Gastroesophageal sphincter (tissue), 4 donors: ENCODE results near the gene PTPRD. TPM values are rescaled to one million over a fixed set of nuclear protein-coding genes. Genes with fewer than 3 reads are reported as not detected.

Experiments used
- ATAC-seq: fragments of 150-250 bp; one replicate; pipeline ENCODE4 v1.9.1; 2016; ENCODE audit warnings: mild to moderate bottlenecking, moderate library complexity
- H3K27ac ChIP-seq, 4 donors: fragments of 200-600 bp; sonication (generic) in 3 of 4; 1 replicate in 3 of 4; 2 replicates in 1 of 4; pipeline ENCODE4 v1.5.1; 2016 to 2019
- H3K27me3 ChIP-seq: fragments of 200-600 bp; sonication (generic); one replicate; pipeline ENCODE4 v1.5.1; 2019
- H3K36me3 ChIP-seq, 2 donors: fragments of 200-600 bp; sonication (generic); one replicate each; pipeline ENCODE4 v1.5.1; 2019; ENCODE audit warnings: control low read depth in 1 of 2
- H3K4me1 ChIP-seq, 3 donors: fragments of 200-600 bp; sonication (generic); 1 replicate in 2 of 3; 2 replicates in 1 of 3; pipeline ENCODE4 v1.5.1; 2016 to 2019; ENCODE audit warnings: control low read depth in 2 of 3
- H3K4me3 ChIP-seq, 2 donors: fragments of 200-600 bp; sonication (generic); one replicate each; pipeline ENCODE4 v1.5.1; 2019; ENCODE audit warnings: mild to moderate bottlenecking in 1 of 2, moderate library complexity in 1 of 2
- H3K9me3 ChIP-seq, 3 donors: fragments of 200-600 bp; sonication (generic); one replicate each; pipeline ENCODE4 v1.5.1; 2017 to 2019; ENCODE audit warnings: control low read depth in 2 of 3
- EP300 ChIP-seq: sonication (generic); formaldehyde crosslinking; IDR thresholded peaks from one replicate; pipeline ENCODE4 v1.6.1; 2017; ENCODE audit warnings: antibody characterized with exemption, mild to moderate bottlenecking
- POLR2A ChIP-seq, 2 donors: fragments of 450-650 bp; IDR thresholded peaks; one replicate each; pipeline ENCODE4 v1.6.1; 2017; ENCODE audit warnings: antibody characterized with exemption in 2 of 2, mild to moderate bottlenecking in 2 of 2, moderate library complexity in 1 of 2
- POLR2AphosphoS5 ChIP-seq: sonication (generic); formaldehyde crosslinking; IDR thresholded peaks from one replicate; pipeline ENCODE4 v1.6.1; 2017; ENCODE audit warnings: antibody characterized with exemption
- WGBS, 2 donors: methylation state at CpG; one replicate each; pipeline ENCODE4 v1.1.5; 2018; ENCODE audit warnings: low coverage in 1 of 2; 5-methylcytosine and 5-hydroxymethylcytosine counted together
- total RNA-seq, 4 donors: library from RNA; depleted of rRNA; stranded (reverse); fragments of >200 nt; gene quantifications; one replicate each; pipeline ENCODE4 v1.1.0, GENCODE V29; 2016
- TF ChIP-seq, protein P1 (sequence below), 4 experiments: fragments of 200-600 bp in 2 of 4; fragments of 450-650 bp in 2 of 4; sonication (generic) in 1 of 4; IDR thresholded peaks; one replicate each; pipeline ENCODE4 v1.5.1; 2017 to 2019; ENCODE audit warnings: antibody characterized with exemption in 4 of 4, mild to moderate bottlenecking in 2 of 4, moderate library complexity in 2 of 4

PTPRD gene
- total RNA-seq, 4 donors from 2014 or later, result 3.5 to 53.9 (median 15.8) TPM

DNA sequence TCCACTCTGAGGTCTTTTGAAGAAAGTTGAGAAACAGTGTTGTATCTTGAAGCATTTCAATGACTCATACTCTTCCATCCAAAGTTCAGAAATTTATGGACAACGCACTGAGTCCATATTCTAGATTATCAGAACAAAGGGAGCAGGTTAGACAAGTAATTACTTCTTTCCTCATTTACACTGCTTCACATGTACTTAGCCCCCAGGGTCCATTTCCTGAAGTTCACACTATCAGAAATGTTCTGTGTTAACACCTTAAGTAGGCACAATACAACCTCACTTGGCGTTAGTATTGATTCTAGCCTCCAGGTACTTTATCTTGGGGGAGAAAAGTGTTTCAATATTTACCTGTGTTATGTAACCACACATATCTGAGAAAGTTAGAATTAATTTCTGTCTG lies 2325.3 kb downstream of the PTPRD start:
- WGBS, 2 donors, result 69% methylated on average over 2 of the region's 2 CpGs; no CpG with 5 or more reads in 1 of the 2 donors
- Histone ChIP-seq H3K9me3 (no peaks in the 10 kb centered on the region), H3K4me3 (no peak overlapping the region), H3K36me3 (no peaks in the 10 kb centered on the region), H3K27ac (no peak overlapping the region), H3K27me3 (no peaks in the 10 kb centered on the region), H3K4me1 (no peaks in the 10 kb centered on the region)
- TF ChIP-seq EP300, result no peak
- no peak for TF ChIP-seq POLR2AphosphoS5
- TF ChIP-seq, protein P1, sequence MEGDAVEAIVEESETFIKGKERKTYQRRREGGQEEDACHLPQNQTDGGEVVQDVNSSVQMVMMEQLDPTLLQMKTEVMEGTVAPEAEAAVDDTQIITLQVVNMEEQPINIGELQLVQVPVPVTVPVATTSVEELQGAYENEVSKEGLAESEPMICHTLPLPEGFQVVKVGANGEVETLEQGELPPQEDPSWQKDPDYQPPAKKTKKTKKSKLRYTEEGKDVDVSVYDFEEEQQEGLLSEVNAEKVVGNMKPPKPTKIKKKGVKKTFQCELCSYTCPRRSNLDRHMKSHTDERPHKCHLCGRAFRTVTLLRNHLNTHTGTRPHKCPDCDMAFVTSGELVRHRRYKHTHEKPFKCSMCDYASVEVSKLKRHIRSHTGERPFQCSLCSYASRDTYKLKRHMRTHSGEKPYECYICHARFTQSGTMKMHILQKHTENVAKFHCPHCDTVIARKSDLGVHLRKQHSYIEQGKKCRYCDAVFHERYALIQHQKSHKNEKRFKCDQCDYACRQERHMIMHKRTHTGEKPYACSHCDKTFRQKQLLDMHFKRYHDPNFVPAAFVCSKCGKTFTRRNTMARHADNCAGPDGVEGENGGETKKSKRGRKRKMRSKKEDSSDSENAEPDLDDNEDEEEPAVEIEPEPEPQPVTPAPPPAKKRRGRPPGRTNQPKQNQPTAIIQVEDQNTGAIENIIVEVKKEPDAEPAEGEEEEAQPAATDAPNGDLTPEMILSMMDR (IDR thresholded peaks at IDR 0.05), result no peak
- TF ChIP-seq POLR2A (IDR thresholded peaks at IDR 0.05), result no peak
- ATAC-seq, result no peak

- TF ChIP-seq EP300 (no peak), POLR2AphosphoS5 (no peak), POLR2A (IDR thresholded peaks at IDR 0.05) (no peak)
- TF ChIP-seq, protein P1 (IDR thresholded peaks at IDR 0.05), result no peak
- Histone ChIP-seq H3K27ac (no peak overlapping the region), H3K36me3 (no peaks in the 10 kb centered on the region), H3K9me3 (no peaks in the 10 kb centered on the region), H3K27me3 (no peaks in the 10 kb centered on the region), H3K4me1 (no peaks in the 10 kb centered on the region), H3K4me3 (no peak overlapping the region)
- no peak for ATAC-seq
- 51 to 62% methylated on average over 7 of the region's 7 CpGs for WGBS, 2 donors
Measured at GRCh38 chr9:8284884-8285283, 2327.9 kb downstream of the PTPRD start.

GRCh38 chr9:8282535-8282934 lies 2330.3 kb downstream of the PTPRD start:
- no peaks in the 10 kb centered on the region for H3K27me3 ChIP-seq
- no peak for ATAC-seq
- no peak overlapping the region for H3K4me3 ChIP-seq
- TF ChIP-seq EP300 (no peak), POLR2AphosphoS5 (no peak), POLR2A (IDR thresholded peaks at IDR 0.05) (no peak)
- TF ChIP-seq, protein P1 (IDR thresholded peaks at IDR 0.05), result no peak
- H3K4me1 ChIP-seq, result no peaks in the 10 kb centered on the region
- H3K36me3 ChIP-seq, result no peaks in the 10 kb centered on the region
- no peak overlapping the region for H3K27ac ChIP-seq
- H3K9me3 ChIP-seq, result no peaks in the 10 kb centered on the region
- WGBS, 2 donors, result 77 to 83% methylated on average over 2 of the region's 2 CpGs

DNA sequence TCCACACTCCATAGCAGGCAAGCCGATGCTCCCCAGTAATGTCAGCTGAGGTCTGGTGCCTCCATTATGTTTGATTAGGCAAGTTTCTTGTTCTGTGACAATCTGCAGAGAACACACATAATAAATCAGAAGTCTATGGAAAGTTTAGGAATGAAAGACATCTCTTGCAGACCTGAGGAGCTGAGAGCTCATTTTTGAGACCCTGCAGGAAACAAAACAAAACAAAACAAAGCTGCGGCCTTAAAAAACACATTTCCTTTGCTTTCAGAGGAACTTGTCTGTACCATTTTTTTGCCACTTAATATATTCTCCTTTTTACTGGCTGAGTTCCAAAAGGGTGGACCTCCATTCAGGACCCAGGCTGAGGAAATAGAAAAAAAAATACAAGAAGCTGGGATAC lies 2332.0 kb downstream of the PTPRD start:
- H3K4me1 ChIP-seq, result no peaks in the 10 kb centered on the region
- no peak overlapping the region for H3K4me3 ChIP-seq
- H3K27me3 ChIP-seq, result no peaks in the 10 kb centered on the region
- peaks cover 0 to 5% (median 0%) of the 10 kb centered on the region in 3 donors for H3K9me3 ChIP-seq
- no peaks in the 10 kb centered on the region for H3K36me3 ChIP-seq
- H3K27ac ChIP-seq, result no peak overlapping the region
- no peak for ATAC-seq
- WGBS, 2 donors, result 40 to 45% methylated on average over 1 to 2 of the region's 2 CpGs
- TF ChIP-seq, protein P1 (IDR thresholded peaks at IDR 0.05), result no peak
- no peak for TF ChIP-seq POLR2A (IDR thresholded peaks at IDR 0.05)

DNA sequence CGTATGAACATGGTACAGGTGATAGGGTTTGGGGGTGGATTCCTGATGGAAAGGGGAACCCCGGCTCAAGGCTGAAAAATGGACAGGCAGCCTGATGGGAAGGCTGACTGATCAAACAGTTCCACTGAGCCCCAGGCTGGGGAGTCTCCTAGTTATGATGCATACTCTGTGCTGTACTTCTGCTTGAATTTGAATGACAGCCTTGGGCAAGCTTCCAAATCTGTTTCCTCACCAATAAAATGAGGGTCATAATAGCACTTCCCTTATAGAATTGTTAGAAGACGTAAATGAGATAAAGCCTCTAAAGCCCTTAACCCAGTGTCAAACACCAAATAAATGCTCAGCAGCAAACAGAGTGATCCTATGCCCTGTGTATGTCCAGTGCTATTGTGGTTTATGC lies 2334.8 kb downstream of the PTPRD start:
- Histone ChIP-seq H3K4me3 (no peak overlapping the region), H3K27me3 (no peaks in the 10 kb centered on the region), H3K36me3 (no peaks in the 10 kb centered on the region), H3K9me3 (peaks cover 0 to 11% (median 0%) of the 10 kb centered on the region in 3 donors), H3K4me1 (no peaks in the 10 kb centered on the region), H3K27ac (no peak overlapping the region)
- 76 to 79% methylated on average over 2 to 3 of the region's 3 CpGs for WGBS, 2 donors
- no peak for TF ChIP-seq EP300
- no peak for TF ChIP-seq POLR2A (IDR thresholded peaks at IDR 0.05)
- no peak for TF ChIP-seq POLR2AphosphoS5
- TF ChIP-seq, protein P1 (IDR thresholded peaks at IDR 0.05), result no peak
- no peak for ATAC-seq
